ENCODE data around the gene DTNB. TPM values are rescaled to one million over a fixed set of nuclear protein-coding genes. Genes with fewer than 3 reads are reported as not detected.

Gene DTNB
- polyA plus RNA-seq, 1 donor from 2014 or later, result 16.5 TPM

DNA sequence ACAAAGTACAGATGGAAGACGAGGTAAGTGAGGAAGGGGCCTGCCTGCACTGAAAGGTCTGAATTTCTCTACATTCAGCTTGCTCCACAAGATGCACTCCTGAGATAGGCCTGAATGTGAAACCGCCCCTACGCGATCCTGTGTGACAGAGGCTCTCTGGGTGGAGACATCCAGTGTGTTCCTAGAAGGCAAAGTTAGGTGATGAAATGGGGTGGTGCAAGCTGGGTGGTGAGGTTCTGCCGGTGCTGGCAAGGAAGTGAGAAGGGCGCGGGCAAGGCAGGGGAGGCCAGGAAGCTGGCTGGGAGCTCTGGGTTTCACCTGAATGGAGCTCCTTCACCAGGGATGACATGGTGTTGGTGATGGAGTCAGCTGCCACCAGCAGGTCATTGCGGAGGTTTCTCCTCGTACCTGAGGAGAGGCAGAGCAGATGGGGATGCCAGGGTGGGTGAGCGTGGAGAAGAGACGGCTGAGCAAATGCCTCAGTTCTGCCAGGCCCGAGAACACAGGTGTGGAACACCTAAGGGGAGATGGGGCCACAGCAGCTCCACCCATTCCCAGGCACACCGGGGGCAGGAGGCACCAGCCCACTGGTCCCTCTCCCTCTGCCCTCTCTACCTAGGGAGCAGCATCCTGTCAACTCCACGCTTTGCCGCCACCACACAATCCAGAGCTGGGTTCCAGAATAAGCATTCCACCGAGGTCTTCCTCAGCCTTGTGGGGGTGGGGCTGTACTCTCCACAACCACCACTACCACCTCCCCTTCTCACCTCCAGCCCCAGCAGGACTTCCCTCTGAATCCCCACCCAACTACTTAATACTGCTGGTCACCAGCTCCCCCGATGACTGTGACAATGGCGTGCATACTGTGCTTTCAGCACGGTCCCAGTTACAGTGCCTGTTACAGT is 286.2 kb downstream of the DTNB start:
- Mint-ChIP-seq H3K36me3 (peaks cover 18% of the 10 kb centered on the region), H3K9me3 (no peaks in the 10 kb centered on the region), H3K4me1 (peaks cover 31 to 38% (median 36%) of the 10 kb centered on the region in 3 donors), H3K4me3 (peak overlapping the region in 3 of 4 donors; percentile 79 to 94 (median 90)), H3K27ac (peak overlapping the region in 2 of 3 donors; percentile 22 to 59), H3K27me3 (no peaks in the 10 kb centered on the region)

DNA sequence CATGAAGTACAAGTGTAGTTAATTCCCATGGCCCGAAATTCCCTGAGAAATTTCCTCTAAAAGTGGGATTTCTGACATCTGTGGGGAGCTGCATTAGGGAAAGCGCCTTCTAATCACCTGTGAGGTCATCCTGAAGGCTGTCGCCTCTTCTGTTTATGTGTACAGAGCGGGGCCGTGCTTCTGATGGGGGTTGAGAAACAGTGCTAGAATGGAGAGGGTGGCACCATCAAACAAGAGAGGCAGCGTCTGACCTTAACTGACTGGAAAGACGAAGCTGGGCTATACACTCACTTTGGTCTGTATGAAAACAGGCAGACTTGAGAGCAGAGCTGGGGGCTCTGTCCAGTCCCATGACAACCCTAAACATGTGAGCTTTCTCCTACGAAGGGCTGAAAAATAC is 287.5 kb downstream of the DTNB start:
- no peaks in the 10 kb centered on the region for H3K9me3 Mint-ChIP-seq
- H3K27me3 Mint-ChIP-seq, result no peaks in the 10 kb centered on the region
- H3K4me1 Mint-ChIP-seq, result peaks cover 30 to 39% (median 37%) of the 10 kb centered on the region in 3 donors
- peak overlapping the region in 1 of 3 donors; percentile 28 for H3K27ac Mint-ChIP-seq
- H3K4me3 Mint-ChIP-seq, result no peak overlapping the region
- H3K36me3 Mint-ChIP-seq, result peaks cover 19% of the 10 kb centered on the region

- Mint-ChIP-seq H3K27ac (no peak overlapping the region), H3K36me3 (peaks cover 16% of the 10 kb centered on the region), H3K9me3 (no peaks in the 10 kb centered on the region), H3K4me1 (peaks cover 26 to 38% (median 29%) of the 10 kb centered on the region in 3 donors), H3K4me3 (peak overlapping the region in 1 of 4 donors; percentile 7), H3K27me3 (no peaks in the 10 kb centered on the region)
Observed at GRCh38 chr2:25383806-25384205, 289.6 kb downstream of the DTNB start.

- peaks cover 23 to 32% (median 27%) of the 10 kb centered on the region in 3 donors for H3K4me1 Mint-ChIP-seq
- peak overlapping the region in 1 of 3 donors; percentile 8 for H3K27ac Mint-ChIP-seq
- H3K36me3 Mint-ChIP-seq, result peaks cover 5% of the 10 kb centered on the region
- no peaks in the 10 kb centered on the region for H3K9me3 Mint-ChIP-seq
- H3K4me3 Mint-ChIP-seq, result peak overlapping the region in 1 of 4 donors; percentile 14
- no peaks in the 10 kb centered on the region for H3K27me3 Mint-ChIP-seq
Observed at GRCh38 chr2:25381502-25381901, 291.9 kb downstream of the DTNB start.

DNA sequence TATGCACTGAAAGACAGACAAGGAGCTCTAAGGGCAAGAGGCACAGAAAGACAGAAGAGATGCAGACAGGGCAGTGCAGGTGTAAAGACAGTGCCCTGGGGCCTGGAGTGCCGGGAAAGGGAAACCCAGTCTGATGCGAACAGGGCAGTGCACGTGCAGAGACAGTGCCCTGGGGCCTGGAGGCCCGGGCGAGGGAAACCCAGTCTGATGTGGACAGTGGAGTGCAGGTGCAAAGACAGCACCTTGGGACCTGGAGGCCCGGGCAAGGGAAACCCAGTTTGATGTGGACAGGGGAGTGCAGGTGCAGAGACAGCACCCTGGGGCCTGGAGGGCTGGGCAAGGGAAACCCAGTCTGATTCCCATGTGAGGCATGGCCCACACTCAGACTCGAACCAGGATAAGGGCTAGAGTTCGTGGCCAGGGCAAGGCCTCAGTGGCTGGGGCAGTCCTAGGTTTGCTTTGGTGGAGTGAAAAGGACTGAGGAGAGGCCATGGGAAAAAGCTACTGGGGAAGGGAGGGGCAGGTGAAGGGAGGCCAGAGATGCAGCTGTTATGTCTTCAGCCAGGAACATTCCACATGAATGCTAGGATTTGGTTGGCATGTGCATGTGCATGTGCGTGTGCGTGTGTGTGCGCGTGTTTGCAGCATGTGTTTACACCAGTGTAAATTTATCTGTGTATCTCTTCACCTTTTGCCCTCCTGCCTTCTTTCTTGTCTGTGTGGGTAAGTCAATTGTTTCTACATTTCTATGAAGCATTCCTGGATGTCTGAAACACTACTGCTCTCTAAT is 292.6 kb downstream of the DTNB start:
- peaks cover 5% of the 10 kb centered on the region for H3K36me3 Mint-ChIP-seq
- H3K9me3 Mint-ChIP-seq, result no peaks in the 10 kb centered on the region
- H3K27me3 Mint-ChIP-seq, result no peaks in the 10 kb centered on the region
- peak overlapping the region in 2 of 3 donors; percentile 38 to 51 for H3K27ac Mint-ChIP-seq
- H3K4me1 Mint-ChIP-seq, result peaks cover 20 to 34% (median 26%) of the 10 kb centered on the region in 3 donors
- H3K4me3 Mint-ChIP-seq, result peak overlapping the region in 1 of 4 donors; percentile 14

GRCh38 chr2:25380023-25380422 is 293.4 kb downstream of the DTNB start:
- Mint-ChIP-seq H3K4me1 (peaks cover 20 to 34% (median 26%) of the 10 kb centered on the region in 3 donors), H3K27ac (peak overlapping the region in 2 of 3 donors; percentile 38 to 51), H3K27me3 (no peaks in the 10 kb centered on the region), H3K4me3 (no peak overlapping the region), H3K36me3 (peaks cover 5% of the 10 kb centered on the region), H3K9me3 (no peaks in the 10 kb centered on the region)

DNA sequence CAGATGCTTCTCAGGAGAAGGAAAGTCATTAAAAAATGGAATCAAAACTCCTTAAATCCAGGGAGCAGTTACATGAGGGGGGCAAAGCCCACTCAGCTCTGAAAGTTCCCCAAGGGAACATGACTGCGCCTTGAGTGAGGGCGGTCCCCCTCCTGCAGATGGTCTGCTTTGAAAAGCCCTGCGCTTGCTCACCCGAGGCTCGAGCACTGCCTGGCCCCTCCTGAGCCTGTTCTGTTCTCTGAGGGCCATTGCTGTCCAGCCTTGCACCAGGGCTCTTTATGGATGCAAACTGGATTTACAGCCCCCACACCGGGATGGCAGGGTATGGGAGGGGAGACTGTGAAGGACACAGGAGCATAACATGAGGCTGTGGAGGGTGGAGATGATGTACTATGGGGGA is 293.8 kb downstream of the DTNB start:
- Mint-ChIP-seq H3K9me3 (no peaks in the 10 kb centered on the region), H3K4me3 (peak overlapping the region in 1 of 4 donors; percentile 61), H3K27ac (peak overlapping the region in 2 of 3 donors; percentile 38 to 51)

GRCh38 chr2:25378731-25379490 is 294.5 kb downstream of the DTNB start:
- H3K4me1 Mint-ChIP-seq, result peaks cover 20 to 34% (median 24%) of the 10 kb centered on the region in 3 donors
- H3K36me3 Mint-ChIP-seq, result peaks cover 2% of the 10 kb centered on the region
- H3K9me3 Mint-ChIP-seq, result no peaks in the 10 kb centered on the region
- peak overlapping the region in 2 of 4 donors; percentile 61 to 70 for H3K4me3 Mint-ChIP-seq
- H3K27me3 Mint-ChIP-seq, result no peaks in the 10 kb centered on the region
- H3K27ac Mint-ChIP-seq, result no peak overlapping the region

More for the DNA sequence above, 293.8 kb downstream of the DTNB start:
- Mint-ChIP-seq H3K4me1 (peaks cover 20 to 34% (median 26%) of the 10 kb centered on the region in 3 donors), H3K27me3 (no peaks in the 10 kb centered on the region), H3K36me3 (peaks cover 5% of the 10 kb centered on the region)

- peaks cover 2% of the 10 kb centered on the region for H3K36me3 Mint-ChIP-seq
- H3K4me1 Mint-ChIP-seq, result peaks cover 20 to 34% (median 24%) of the 10 kb centered on the region in 3 donors
- H3K27ac Mint-ChIP-seq, result peak overlapping the region; percentile 87 to 94 (median 93)
- H3K4me3 Mint-ChIP-seq, result peak overlapping the region in 2 of 4 donors; percentile 79 to 88
- H3K27me3 Mint-ChIP-seq, result no peaks in the 10 kb centered on the region
- H3K9me3 Mint-ChIP-seq, result no peaks in the 10 kb centered on the region
Observed at GRCh38 chr2:25377822-25378421, 295.5 kb downstream of the DTNB start.

DNA sequence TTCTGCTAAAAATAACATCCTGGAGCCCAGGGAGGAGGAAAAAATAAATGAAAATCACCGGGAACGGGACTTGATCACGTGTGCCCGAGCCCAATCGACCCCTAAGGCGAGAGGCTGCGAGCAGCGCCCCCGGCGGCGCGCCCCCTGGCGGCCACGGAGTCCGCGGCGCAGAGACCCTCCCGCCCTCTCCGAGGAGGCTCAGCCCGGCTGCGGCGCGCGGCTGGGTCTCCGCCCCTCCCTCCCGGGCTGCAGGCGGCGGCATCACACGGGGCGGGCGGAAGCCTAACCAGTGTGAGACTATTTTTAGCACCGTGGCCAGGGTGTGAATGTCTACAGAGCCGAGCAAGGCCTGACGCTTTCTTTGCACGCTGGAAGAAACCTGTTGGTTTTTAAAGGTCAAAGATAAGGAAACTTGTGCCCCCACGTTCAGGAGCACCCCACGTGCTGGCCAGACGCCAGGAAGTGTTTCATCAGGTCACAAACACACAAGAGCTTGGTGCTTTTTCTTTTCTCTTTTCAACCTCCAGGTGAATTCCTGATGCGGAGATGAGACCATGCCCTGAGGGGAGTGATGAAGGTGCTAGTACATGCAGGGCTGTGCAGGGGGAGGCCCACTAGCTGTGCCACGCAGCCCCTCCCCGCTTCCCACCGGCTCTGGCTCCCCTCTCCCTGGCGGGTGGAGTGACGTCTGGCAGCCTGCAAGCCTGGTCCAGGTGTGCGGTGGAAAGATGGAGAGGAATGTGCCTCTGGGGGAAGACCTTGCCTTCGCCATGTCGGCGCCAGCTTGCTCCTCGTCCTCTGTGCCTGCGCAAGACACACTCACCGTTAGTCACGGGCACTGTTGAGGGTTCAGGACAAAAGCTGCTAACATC is 296.4 kb downstream of the DTNB start:
- Mint-ChIP-seq H3K36me3 (peaks cover 2% of the 10 kb centered on the region), H3K27me3 (no peaks in the 10 kb centered on the region), H3K9me3 (no peaks in the 10 kb centered on the region), H3K4me1 (peaks cover 17 to 31% (median 22%) of the 10 kb centered on the region in 3 donors), H3K27ac (peak overlapping the region; percentile 87 to 94 (median 93)), H3K4me3 (peak overlapping the region; percentile 48 to 88 (median 76))

- Mint-ChIP-seq H3K27me3 (no peaks in the 10 kb centered on the region), H3K36me3 (peaks cover 2% of the 10 kb centered on the region), H3K4me3 (peak overlapping the region in 1 of 4 donors; percentile 82), H3K9me3 (no peaks in the 10 kb centered on the region), H3K4me1 (peaks cover 16 to 27% (median 20%) of the 10 kb centered on the region in 3 donors), H3K27ac (peak overlapping the region; percentile 60 to 92 (median 87))
Observed at GRCh38 chr2:25375989-25376545, 297.3 kb downstream of the DTNB start.

- H3K27me3 Mint-ChIP-seq, result no peaks in the 10 kb centered on the region
- H3K9me3 Mint-ChIP-seq, result no peaks in the 10 kb centered on the region
- peaks cover 2% of the 10 kb centered on the region for H3K36me3 Mint-ChIP-seq
- H3K27ac Mint-ChIP-seq, result peak overlapping the region in 1 of 3 donors; percentile 53
- peaks cover 14 to 27% (median 20%) of the 10 kb centered on the region in 3 donors for H3K4me1 Mint-ChIP-seq
- H3K4me3 Mint-ChIP-seq, result peak overlapping the region in 1 of 4 donors; percentile 44
Observed at GRCh38 chr2:25375371-25375988, 297.9 kb downstream of the DTNB start.

Measured in IgD-negative memory B cell (primary cell).